Measurements from ENCODE around the gene SLC7A14. TPM values are rescaled to one million over a fixed set of nuclear protein-coding genes. Genes with fewer than 3 reads are reported as not detected.

SLC7A14 gene
- total RNA-seq, 2 experiments from 2014 or later = not detected

- H3K27me3 ChIP-seq (ENCODE audit: control insufficient read depth in 1 of 2, insufficient read depth in 2 of 2, low read length in 2 of 2) = no peaks in the 10 kb centered on the region
- H3K4me1 ChIP-seq (ENCODE audit: insufficient read depth, low read length) = no peaks in the 10 kb centered on the region
- H3K36me3 ChIP-seq (ENCODE audit: insufficient read depth, low read length) = no peaks in the 10 kb centered on the region
- no peak for TF ChIP-seq CTCF (IDR thresholded peaks at IDR 0.05)
- DNase-seq (no peak), ATAC-seq (ENCODE audit: poor library complexity) (no peak)
- H3K27ac ChIP-seq (ENCODE audit: low read depth in 1 of 2, low read length in 2 of 2) = no peak overlapping the region
- H3K4me3 ChIP-seq (ENCODE audit: low read length) = no peak overlapping the region
- Mint-ChIP-seq H3K4me3 (no peak overlapping the region), H3K27me3 (no peaks in the 10 kb centered on the region), H3K4me1 (ENCODE audit: low read depth) (no peaks in the 10 kb centered on the region), H3K9me3 (no peaks in the 10 kb centered on the region), H3K27ac (no peak overlapping the region), H3K36me3 (ENCODE audit: low read depth) (no peaks in the 10 kb centered on the region)
- no peaks in the 10 kb centered on the region for H3K9me3 ChIP-seq (ENCODE audit: control insufficient read depth in 1 of 2, insufficient read depth in 1 of 2, low read length in 2 of 2)
- CTCF ChIA-PET = no interaction called here
- intact Hi-C loops (cut with DNase I, micrococcal nuclease) = no loop called here
- POLR2A ChIA-PET = no interaction called here
Observed at GRCh38 chr3:170486398-170486797, 99.5 kb downstream of the SLC7A14 start.

GRCh38 chr3:170485696-170486095 lies 100.2 kb downstream of the SLC7A14 start:
- Histone ChIP-seq H3K27me3 (ENCODE audit: control insufficient read depth in 1 of 2, insufficient read depth in 2 of 2, low read length in 2 of 2) (no peaks in the 10 kb centered on the region), H3K4me1 (ENCODE audit: insufficient read depth, low read length) (no peaks in the 10 kb centered on the region), H3K4me3 (ENCODE audit: low read length) (no peak overlapping the region), H3K27ac (ENCODE audit: low read depth in 1 of 2, low read length in 2 of 2) (no peak overlapping the region), H3K9me3 (ENCODE audit: control insufficient read depth in 1 of 2, insufficient read depth in 1 of 2, low read length in 2 of 2) (no peaks in the 10 kb centered on the region), H3K36me3 (ENCODE audit: insufficient read depth, low read length) (no peaks in the 10 kb centered on the region)
- DNase-seq (no peak), ATAC-seq (ENCODE audit: poor library complexity) (no peak)
- TF ChIP-seq CTCF (IDR thresholded peaks at IDR 0.05) = no peak
- Mint-ChIP-seq H3K36me3 (ENCODE audit: low read depth) (no peaks in the 10 kb centered on the region), H3K27me3 (no peaks in the 10 kb centered on the region), H3K9me3 (no peaks in the 10 kb centered on the region), H3K27ac (no peak overlapping the region), H3K4me3 (no peak overlapping the region), H3K4me1 (ENCODE audit: low read depth) (no peaks in the 10 kb centered on the region)
- ChIA-PET CTCF (no interaction called here), POLR2A (no interaction called here)
- intact Hi-C loops (cut with DNase I, micrococcal nuclease) = no loop called here

- DNase-seq (no peak), ATAC-seq (ENCODE audit: poor library complexity) (no peak)
- TF ChIP-seq CTCF (IDR thresholded peaks at IDR 0.05) = no peak
- Mint-ChIP-seq H3K36me3 (ENCODE audit: low read depth) (no peaks in the 10 kb centered on the region), H3K4me3 (no peak overlapping the region), H3K4me1 (ENCODE audit: low read depth) (no peaks in the 10 kb centered on the region), H3K27ac (no peak overlapping the region), H3K9me3 (no peaks in the 10 kb centered on the region), H3K27me3 (no peaks in the 10 kb centered on the region)
- Histone ChIP-seq H3K4me3 (ENCODE audit: low read length) (no peak overlapping the region), H3K36me3 (ENCODE audit: insufficient read depth, low read length) (no peaks in the 10 kb centered on the region), H3K27me3 (ENCODE audit: control insufficient read depth in 1 of 2, insufficient read depth in 2 of 2, low read length in 2 of 2) (no peaks in the 10 kb centered on the region), H3K9me3 (ENCODE audit: control insufficient read depth in 1 of 2, insufficient read depth in 1 of 2, low read length in 2 of 2) (no peaks in the 10 kb centered on the region), H3K4me1 (ENCODE audit: insufficient read depth, low read length) (no peaks in the 10 kb centered on the region), H3K27ac (ENCODE audit: low read depth in 1 of 2, low read length in 2 of 2) (no peak overlapping the region)
- ChIA-PET CTCF (no interaction called here), POLR2A (no interaction called here)
- intact Hi-C loops (cut with DNase I, micrococcal nuclease) = no loop called here
Observed at GRCh38 chr3:170485294-170485693, 100.6 kb downstream of the SLC7A14 start.

Measured in CD4-positive, alpha-beta T cell (primary cell).